GM19239 (cell line): ENCODE data around the gene ARGLU1.

Experiments used
- DNase-seq: peaks from one replicate; pipeline ENCODE4 v3.0.0; 2011; ENCODE audit warnings: low spot score; ENCODE audit not compliant: insufficient read length
- FAIRE-seq: peaks from 2 replicates; lab custom pipeline; 2011; peaks lifted over from hg19 to GRCh38; lab: Jason Lieb, UNC

Gene ARGLU1

DNA sequence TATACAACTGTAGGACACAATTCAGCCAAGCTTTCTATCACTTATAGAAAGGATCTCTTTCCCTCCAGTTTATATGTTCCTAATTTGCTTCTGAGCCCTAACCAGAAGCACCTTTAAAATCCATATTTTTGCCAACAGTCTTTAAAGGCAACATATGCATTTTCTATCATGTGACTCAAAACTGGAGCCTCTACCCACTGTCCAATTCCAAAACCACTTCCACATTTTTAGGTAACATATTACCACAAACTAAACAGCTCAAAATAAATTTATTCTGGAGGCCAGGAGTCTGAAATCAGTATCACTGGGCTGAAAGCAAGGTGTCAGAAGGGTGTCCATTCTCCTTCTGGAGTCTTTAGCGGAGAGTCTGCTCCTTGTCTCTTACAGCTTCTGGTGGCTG is 16.6 kb downstream of the ARGLU1 start:
- FAIRE-seq (no peak), DNase-seq (no peak)

DNA sequence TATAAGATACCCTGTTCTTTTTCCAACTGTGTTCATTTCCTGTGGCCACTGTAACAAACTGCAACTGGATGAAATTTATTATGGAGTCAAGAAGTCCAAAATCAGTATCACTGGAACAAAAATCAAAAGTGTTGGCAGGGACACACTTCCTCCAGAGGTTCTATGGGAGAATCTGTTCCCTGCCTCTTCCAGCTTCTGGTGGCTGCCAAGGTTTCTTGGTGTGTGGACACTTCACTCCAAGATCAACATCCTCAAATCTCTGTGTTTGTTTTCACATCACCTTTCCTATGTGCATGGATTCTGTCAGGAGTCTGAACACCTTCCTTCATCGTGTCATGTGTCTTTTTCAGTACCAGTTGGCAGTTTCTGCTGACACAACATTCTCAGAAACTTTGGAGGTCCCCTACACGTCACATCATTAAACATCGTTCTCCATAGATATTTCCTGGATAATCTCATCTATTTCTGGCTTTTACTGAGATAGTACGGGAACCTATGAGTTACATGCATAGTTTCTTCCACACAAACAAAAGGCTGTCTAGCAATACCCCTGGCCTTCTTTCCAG is 17.3 kb downstream of the ARGLU1 start:
- DNase-seq (no peak), FAIRE-seq (no peak)

DNA sequence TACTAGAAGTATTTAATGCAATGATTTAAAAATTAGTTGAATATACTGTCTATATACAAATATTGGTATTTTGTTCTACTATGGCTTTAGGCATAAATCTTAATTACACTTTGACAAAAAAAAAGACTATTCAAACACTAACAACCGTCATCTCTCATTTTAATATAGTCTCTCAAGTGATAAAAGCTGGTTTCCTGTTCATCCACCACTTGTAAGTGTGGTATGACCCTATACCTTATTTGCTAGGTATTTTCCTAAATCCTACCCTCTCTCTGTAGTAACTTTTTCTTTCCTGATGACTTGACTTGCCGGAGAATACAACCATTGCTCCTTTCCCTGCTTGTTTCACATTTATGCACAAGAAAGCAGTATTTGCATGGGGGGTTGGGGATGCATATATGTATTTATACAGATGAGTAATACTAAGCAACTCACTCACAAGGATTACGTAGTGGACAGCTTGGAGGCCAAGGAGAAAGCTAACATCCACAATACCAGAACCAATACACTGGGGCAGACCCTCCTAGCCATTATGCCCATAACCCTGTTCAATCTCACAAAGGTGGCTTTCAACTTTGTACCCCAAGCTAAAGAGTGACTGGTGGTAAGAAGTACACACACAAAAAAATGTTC is 19.8 kb downstream of the ARGLU1 start:
- no peak for FAIRE-seq
- no peak for DNase-seq

DNA sequence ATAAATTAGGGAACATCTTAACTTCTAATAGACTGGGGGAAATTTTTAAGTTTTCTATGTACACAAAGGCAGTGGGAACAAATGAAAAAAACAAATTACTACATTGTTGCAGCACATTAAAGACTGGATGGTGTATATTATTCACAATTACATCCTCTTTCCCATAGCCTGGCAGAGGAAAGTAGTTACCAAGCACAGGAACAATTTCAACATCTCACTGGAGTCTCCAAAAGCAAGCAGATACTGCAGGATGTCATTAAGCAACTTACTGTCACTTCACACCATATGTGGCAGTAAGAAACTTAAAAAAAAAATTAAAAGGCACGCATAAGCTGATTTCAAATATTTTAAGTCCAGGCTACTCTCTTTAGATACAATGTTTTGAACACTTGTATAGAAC is 26.1 kb downstream of the ARGLU1 start:
- FAIRE-seq: peak; percentile 23
- no peak for DNase-seq

DNA sequence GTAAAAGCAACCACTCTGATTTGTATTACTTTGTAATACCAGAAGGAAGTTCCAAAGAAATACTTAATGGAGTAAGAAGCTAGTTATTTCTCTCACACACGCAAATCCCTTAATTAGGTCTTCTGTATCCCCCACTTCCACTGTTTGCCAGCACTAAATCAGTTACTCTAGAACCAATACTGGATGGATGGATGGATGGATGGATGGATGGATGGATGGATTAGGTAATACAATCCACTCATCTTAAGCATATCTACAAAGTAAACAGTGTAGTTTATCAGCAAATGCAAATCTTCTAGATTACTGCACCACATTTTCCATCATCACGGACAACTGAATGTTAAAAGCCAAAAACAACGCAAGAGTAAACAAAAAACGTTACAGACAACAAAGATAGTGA is 27.3 kb downstream of the ARGLU1 start:
- no peak for FAIRE-seq
- no peak for DNase-seq

DNA sequence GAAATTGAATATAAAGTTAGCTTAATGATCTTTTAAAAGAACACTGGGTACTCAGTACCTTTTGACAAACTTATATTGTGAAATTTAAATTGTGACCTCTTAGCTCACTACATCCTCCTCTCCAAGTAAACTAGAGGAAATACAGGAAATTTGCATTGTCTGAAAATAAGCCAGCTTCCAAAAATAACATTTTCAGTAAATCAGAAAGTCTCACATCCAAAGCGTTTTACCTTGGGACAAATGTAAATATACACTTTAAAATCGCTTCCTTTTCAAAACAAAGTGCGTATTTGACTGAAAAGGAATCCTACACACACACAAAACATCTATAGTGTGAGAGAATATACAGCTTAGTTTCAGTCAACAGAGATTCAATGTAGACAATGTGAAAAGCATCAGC is 30.4 kb downstream of the ARGLU1 start:
- FAIRE-seq: no peak
- no peak for DNase-seq

DNA sequence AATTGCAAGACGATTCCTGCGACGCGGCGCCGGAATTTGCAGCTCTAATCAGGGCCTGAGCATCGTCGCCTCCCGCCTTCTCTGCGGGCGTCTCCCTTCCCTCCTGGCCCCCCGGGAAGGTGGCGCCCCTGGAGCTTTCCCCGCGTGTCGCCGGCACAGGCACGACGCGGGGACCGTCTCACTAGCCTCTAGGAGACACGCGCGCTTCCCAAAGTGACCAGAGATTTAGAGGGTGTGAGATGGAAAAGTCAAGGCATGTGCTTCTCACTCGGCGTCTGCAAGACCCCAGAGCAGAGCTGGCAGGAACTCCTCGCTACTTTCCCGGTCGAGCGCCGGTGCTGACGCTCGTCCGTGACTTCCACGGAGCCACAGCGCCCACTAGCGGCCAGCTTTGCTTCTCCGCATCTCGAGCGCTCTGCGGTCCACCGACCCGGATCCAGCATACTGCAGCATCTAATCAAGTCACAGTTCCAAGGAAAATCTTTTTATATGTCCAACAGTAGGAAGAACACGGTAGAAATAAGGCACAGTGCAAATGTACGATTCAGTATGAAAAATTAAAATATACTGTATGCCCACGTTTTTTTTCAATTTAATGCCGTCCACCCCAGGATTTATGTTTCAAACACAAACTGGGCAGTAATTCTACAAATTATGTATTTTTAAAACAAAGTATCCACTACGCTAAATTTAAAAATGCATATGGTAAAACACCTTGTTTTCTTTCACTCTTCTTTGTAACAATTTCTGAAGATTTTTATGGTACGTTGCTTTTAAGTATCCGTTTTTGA is 31.5 kb downstream of the ARGLU1 start:
- DNase-seq: peak; percentile 66

DNA sequence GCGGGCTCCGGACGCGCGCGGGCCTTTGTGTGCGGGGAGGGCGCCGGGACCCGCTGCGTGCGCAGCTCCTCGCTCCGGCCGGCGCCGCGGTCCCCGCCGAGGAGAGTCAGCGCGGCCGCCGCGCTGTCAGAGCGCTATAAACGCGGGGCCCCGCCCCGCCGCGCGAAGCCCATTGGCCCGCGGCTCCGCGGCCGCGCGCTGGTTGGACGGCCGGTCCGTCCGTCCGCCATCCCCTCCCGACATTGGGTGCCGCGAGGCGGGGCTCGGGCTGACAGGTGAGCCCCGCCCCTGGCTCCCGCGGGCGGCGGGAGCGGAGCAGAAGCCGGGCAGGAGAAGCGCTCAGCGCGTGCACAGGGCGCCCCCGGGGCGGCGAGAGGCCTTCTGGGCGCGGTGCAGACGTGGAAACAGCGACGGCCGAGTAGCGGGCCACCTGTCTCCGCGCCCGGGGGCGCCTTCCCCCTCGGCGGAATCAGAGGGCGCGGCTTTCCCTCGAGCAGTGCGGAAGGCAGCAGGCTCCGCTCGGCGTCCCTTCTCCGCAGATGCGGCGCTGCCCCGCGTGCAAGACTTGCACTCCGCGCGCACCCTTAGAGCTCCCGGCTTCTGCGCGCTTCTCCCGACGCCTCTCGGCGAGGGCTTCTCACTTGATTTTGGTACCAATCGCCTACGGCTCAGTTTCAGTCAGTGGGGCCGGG is 32.2 kb downstream of the ARGLU1 start, which contains the start of gene EFNB2:
TSS of gene EFNB2 (minus strand) at position 111 of the 692 bp plus-strand sequence. CDS start 698 bp downstream, outside the sequence.
- DNase-seq (peak; percentile 97), FAIRE-seq (peak; percentile 66)

More for the DNA sequence above, 31.5 kb downstream of the ARGLU1 start:
- FAIRE-seq: peak; percentile 78

DNA sequence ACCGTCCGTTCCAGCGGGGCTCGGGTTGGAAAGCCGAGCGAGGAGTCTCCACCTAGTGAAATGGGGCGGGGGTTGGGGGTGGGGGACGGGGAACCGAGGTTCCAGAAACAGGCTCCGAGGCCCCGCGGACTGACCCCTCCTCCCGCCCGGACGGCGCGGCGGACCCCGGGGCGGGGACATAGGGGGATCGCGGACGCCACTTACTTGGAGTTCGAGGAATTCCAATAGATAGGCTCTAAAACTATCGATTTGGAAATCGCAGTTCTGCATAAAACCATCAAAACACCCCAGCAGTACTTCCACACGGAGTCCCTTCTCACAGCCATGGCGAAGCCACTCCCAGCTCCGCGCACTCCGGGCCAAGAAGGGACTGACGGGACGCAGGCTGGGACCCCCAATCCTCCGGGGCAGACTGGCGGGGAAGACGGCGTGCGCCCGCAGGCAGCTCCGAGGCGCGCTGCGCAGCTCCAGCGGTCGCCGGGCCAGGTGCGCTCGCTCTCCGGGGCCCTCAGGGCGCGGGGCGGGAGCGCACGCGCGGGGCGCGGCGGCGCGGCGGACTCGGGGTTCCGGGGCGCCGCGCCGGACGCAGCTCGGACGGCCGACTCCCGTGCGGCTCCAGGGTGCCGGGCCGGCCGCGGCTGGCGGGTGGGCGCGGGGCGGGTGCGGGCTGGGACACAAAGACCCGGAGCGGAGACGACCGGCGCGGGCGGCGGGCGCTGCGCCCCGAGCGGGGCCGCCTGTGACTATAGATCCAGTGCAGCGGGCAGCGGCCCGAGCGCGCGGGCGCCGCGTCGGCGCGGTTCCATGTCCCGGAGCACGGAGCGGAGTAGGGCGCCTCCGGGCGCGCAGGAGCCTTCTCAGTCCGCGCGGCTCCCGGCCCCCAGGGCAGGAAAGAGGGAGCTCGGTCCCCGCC is 33.0 kb downstream of the ARGLU1 start:
- FAIRE-seq (no peak), DNase-seq (peak; percentile 22)

DNA sequence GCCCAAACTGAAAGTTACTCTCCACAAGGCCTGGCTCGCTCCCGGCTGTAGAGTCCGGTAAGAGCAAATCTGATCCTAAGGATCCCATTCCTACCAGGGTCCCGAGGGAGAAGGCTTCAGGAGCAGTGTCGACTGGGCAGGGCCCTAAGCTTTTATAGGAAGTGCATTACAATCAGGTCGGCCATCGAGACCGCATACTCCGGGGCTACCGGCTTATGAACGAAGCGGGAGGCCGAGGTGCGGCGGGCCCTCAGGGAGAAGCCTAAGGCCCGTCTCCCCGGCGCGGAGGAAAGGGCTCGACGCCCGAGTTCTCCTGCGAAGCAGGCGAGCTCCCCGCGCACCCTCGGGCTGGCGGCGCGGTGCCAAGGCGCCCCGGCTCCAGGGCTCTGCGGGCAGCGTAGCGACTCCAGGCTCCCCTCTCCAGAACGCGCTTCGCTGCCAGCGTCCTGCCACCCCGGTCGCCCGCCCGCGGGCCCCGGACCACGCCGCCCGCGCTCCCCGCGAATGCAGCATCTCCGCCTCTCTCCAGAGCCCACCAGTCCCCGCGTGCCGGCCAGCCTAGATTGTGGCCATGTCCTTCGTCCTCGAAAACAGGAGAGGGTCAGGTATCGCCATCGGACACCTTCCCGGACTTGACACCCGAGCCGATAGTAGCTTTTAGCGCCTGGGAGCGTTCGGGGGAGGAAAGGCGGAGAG is 33.8 kb downstream of the ARGLU1 start:
- FAIRE-seq (no peak), DNase-seq (no peak)

DNA sequence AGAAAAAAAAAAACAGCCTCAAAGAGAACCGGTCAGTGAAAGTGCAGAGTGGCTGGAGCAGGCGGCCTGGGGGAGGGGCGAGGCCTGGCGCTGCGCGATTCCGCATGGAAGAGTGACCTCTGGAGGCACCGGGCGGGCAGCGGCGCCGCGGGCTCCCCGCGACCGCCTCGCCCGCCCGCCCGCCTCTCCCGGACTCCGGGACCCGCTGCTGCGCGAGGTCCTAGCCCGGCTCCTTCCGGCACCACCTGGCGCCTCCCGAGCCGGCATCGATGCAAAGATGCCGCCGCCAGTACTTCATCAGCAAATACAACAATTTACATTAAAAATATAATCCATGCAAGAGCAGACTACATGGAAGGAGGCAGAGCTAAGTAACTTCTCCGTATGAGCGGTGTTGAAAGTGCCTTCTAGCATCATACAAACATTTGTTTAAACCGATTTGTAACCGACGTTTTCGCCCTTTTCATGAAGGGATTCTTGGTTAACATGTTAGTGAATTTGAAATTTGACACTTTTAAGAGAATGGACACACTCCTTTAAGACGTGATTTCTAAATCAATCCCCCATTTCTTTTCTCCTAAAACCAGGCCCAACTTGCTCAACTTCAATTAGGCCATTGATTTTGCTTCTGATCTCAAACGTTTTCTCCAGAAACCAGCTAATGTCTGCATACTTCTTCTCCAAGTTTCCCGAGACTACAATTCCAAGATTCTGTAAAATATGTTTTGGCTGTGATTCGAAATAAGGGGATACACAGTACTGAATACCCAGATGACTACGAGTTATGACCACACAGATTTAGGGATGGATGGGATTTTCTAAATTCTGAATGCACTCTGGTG is 34.6 kb downstream of the ARGLU1 start:
- DNase-seq (no peak), FAIRE-seq (no peak)

DNA sequence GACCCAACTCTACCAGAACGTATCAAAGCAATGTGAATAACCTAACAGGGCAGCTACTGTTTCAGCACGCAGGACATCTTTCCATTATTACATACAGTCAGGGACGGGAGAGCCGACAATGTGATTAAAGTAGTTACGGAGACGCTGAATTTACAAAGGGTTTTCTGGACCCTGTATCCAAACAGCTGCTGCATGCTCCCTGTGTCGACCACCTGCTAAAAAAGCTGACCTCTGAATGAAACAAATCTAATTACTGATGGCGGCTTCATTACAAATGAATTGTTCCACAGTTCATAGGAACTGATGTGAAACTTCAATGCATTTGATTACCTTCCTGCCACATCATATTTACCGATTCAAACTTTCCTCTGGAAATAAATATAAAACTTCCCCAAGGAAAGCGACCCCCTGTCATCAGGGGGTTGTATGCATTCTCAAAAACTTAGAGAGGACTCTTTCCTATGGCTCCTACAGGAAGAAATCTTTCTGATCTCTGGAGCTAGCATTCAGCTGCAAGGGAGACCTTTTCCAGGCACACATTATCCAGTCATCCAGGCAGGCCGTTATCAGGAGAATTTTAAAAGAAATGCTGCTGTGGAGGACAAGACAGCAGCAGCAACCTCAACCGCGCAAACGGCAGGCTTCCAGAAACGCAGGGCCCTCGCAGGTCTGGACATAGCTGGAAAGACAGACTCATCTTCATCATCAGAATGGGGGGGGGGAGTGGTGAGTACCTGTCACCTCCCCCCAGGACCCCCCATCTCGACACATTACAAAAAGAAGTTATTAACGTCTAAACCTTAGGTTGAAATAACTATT is 35.6 kb downstream of the ARGLU1 start:
- DNase-seq: no peak
- FAIRE-seq: no peak

DNA sequence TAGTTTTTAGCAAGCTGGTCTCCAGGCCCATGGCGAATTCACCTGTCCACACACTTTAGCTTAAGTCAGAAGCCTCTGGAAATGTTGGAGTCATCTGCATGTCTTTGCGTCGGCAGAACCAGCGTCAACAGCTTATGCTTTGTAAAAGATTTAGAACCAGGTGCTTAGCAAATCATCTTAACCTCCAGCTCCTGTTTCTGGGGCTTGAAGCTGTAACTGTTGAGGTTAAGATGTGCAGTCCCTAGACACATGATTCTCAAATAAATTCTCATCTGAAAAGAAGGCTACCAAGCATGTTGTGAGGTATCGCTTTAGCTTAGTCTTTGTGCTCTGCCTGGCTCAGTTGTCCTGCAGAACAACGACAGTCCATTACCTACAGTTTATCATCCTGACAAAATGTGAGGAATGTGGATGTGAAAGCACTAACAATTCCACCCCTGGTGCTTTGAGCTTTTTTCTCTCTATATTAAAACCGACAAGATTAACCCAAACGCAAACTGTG is 36.9 kb downstream of the ARGLU1 start:
- no peak for DNase-seq
- no peak for FAIRE-seq

DNA sequence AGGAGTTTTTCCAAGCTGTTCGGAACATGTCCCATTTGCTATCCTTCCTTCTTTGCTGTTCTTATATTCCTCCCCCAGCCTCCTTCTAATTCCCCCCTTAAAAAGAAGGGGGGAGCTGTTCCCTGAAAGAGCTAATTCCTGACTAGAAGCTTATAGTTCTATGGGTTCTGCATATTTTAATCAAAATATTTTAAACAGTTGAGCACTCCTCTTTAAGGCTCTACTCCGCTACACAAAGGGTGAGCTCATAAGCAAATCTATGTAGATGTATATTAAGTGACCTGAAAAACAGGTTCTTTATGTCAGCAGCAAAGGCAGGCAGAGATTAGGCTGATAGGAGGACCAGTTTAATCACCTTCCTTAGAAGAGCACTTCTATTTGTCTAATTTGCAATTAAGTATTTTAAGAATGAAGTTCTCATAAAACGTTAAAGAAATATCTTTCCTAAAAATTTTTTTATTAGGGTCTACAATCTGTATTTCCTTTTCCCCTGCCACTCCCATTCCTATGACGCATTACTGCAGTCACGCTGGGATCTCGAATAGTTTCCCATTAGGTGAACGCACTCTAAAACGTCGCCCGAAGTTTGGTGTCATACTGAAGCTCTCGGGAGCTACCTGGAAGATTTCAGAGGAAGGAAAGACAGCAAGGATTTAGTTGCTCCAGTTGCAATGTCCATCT is 37.6 kb downstream of the ARGLU1 start:
- FAIRE-seq (no peak), DNase-seq (no peak)

DNA sequence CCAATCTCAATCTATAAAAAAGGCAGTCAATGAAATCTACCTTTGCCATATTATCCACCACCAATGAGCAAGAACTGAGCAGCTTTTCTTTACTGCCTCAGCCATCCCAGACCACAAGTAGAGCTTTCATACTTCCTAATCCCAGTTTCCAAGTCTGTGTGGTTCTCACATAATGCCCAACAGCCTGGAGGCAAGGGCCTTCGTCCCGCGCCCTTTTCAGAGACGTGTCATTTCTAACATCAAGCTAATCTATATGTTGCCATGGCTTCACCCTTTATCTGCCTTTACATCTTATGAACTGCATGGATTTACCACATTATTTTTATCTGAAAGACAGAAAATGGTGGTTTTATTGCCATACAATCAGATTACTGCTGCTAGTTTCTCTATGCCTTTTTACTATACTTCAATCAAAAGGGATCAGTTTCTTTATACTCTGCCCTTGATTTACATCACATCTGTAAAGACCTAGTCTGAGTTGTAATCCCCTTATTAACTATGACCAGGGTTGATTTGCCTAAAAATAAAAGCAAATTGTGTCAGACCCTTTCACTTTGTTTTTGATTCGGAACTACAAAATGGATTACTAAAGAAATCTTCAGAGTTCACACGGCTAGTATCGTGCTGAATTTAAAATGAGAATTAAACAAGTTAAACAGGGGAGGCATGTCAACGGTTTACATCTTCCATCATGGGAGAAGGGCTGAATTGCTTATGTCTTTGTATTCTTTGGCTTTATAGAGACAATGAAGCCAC is 38.3 kb downstream of the ARGLU1 start:
- DNase-seq (no peak), FAIRE-seq (no peak)
